K562 (cell line): Measurements from ENCODE around the gene CACNB2. TPM values are rescaled to one million over a fixed set of nuclear protein-coding genes. Genes with fewer than 3 reads are reported as not detected.

Experiments
- ATAC-seq: fragments of 200-7000 bp; cut with Tn5 transposase; 3 replicates; pipeline ENCODE4 v1.9.1; 2020; ENCODE audit warnings: moderate library complexity
- BruUV-seq: library from RNA; stranded (reverse); fragments of 400-500 nt; replicated peaks from 2 replicates; lab custom pipeline; 2021; lab: Mats Ljungman, UMichigan
- CTCF ChIA-PET: fragments of 300-600 bp; formaldehyde crosslinking; extraction: SDS; loops from one replicate; lab custom pipeline; 2021; ENCODE audit warnings: low intra/inter-chr PET ratio; lab: Yijun Ruan, JAX
- POLR2A ChIA-PET: fragments of 300-600, 350-650 bp; sonication (Branson Sonifier 250); formaldehyde crosslinking; extraction: SDS; loops from one replicate; lab custom pipeline; 2021; ENCODE audit warnings: antibody characterized with exemption, inconsistent platforms; lab: Yijun Ruan, JAX
- DNase-seq, 4 experiments: peaks; one replicate each; pipeline versions ENCODE4 v3.0.0 to v3.0.0-alpha.2; 2011 to 2018; ENCODE audit warnings: low spot score in 3 of 4, mixed read lengths in 3 of 4; ENCODE audit errors: extremely low read depth in 1 of 4
- FAIRE-seq: peaks from 2 replicates; lab custom pipeline; 2011; peaks lifted over from hg19 to GRCh38; lab: Jason Lieb, UNC
- H2AFZ ChIP-seq: 2 replicates; pipeline ENCODE4 v1.6.0; 2011; ENCODE audit warnings: low read depth, low read length, control low read depth, inconsistent platforms
- H3K27ac ChIP-seq: fragments of 200-600 bp; 3 replicates; pipeline ENCODE4 v1.8.0; 2011; ENCODE audit warnings: low read depth, mild to moderate bottlenecking, control low read depth, inconsistent platforms, low read length, moderate library complexity, mixed read lengths; ENCODE audit errors: extremely low read depth
- H3K27me3 ChIP-seq, 2 experiments: fragments of 300-600 bp in 1 of 2; 2 replicates in 1 of 2; 3 replicates in 1 of 2; pipeline versions ENCODE4 v1.6.0 to v1.8.0; 2011; ENCODE audit warnings: inconsistent platforms in 2 of 2, low read length in 2 of 2, mild to moderate bottlenecking in 1 of 2, mixed read lengths in 1 of 2, moderate library complexity in 1 of 2; ENCODE audit not compliant: control insufficient read depth in 2 of 2, insufficient read depth in 2 of 2
- H3K36me3 ChIP-seq: fragments of 300-600 bp; 3 replicates; pipeline ENCODE4 v1.8.0; 2011; ENCODE audit warnings: mild to moderate bottlenecking, low read length, inconsistent platforms; ENCODE audit not compliant: control insufficient read depth, insufficient read depth
- H3K4me1 ChIP-seq, 2 experiments: fragments of 200-600 bp in 1 of 2; replicated peaks in 1 of 2; 2 replicates in 1 of 2; 3 replicates in 1 of 2; pipeline versions ENCODE4 v1.5.1 to v1.8.0; 2011; ENCODE audit warnings: inconsistent platforms in 2 of 2, low read length in 2 of 2, mild to moderate bottlenecking in 1 of 2, mixed read lengths in 1 of 2, moderate library complexity in 1 of 2; ENCODE audit not compliant: control insufficient read depth in 2 of 2, insufficient read depth in 2 of 2
- H3K4me2 ChIP-seq: 2 replicates; pipeline ENCODE4 v1.6.1; 2011; ENCODE audit warnings: low read length, control low read depth, inconsistent platforms, mixed read lengths; ENCODE audit not compliant: insufficient read depth
- H3K4me3 ChIP-seq: fragments of 200-600 bp; sonication (generic), shearing (Covaris generic); 2 replicates; pipeline ENCODE4 v1.5.1; 2016; ENCODE audit warnings: control low read depth, inconsistent platforms
- H3K79me2 ChIP-seq: fragments of 200-600 bp; 3 replicates; pipeline ENCODE4 v1.8.0; 2011; ENCODE audit warnings: low read length, inconsistent platforms; ENCODE audit not compliant: control insufficient read depth, insufficient read depth
- H3K9ac ChIP-seq, 2 experiments: 2 replicates each; pipeline versions ENCODE4 v1.6.0 to v1.6.1; 2011; ENCODE audit warnings: low read depth in 2 of 2, low read length in 2 of 2, control low read depth in 1 of 2, inconsistent platforms in 1 of 2, mild to moderate bottlenecking in 1 of 2, mixed read lengths in 1 of 2; ENCODE audit not compliant: insufficient read depth in 1 of 2
- H3K9me1 ChIP-seq: one replicate; pipeline ENCODE4 v1.6.0; 2011; ENCODE audit warnings: inconsistent platforms, mild to moderate bottlenecking, low read length, moderate library complexity; ENCODE audit not compliant: control insufficient read depth, insufficient read depth
- H3K9me3 ChIP-seq: replicated peaks from 2 replicates; pipeline ENCODE4 v1.5.1; 2011; ENCODE audit warnings: low read depth, low read length, inconsistent platforms; ENCODE audit not compliant: control insufficient read depth, insufficient read depth
- H4K20me1 ChIP-seq: replicated peaks from 2 replicates; pipeline ENCODE4 v1.6.1; 2011; ENCODE audit warnings: low read length, inconsistent platforms, mixed read lengths; ENCODE audit not compliant: control insufficient read depth, insufficient read depth
- ETV5 ChIP-seq: sonication (generic); formaldehyde crosslinking; IDR thresholded peaks from 2 replicates; pipeline ENCODE4 v1.4.0; 2020; ENCODE audit warnings: low read depth, mild to moderate bottlenecking, missing genetic modification reagents
- FOXA3 ChIP-seq, 2 experiments: fragments of 450-650 bp in 1 of 2; sonication (generic) in 1 of 2; formaldehyde crosslinking; IDR thresholded peaks in 1 of 2; conservative IDR thresholded peaks in 1 of 2; 2 replicates each; pipeline versions ENCODE4 v1.4.0 to v1.8.0; 2020 to 2022; ENCODE audit warnings: mild to moderate bottlenecking in 2 of 2, missing genetic modification reagents in 1 of 2
- NCOA1 ChIP-seq: fragments of 450-650 bp; IDR thresholded peaks from 2 replicates; pipeline ENCODE4 v1.6.1; 2016; ENCODE audit warnings: low read depth
- NCOA4 ChIP-seq: fragments of 450-650 bp; IDR thresholded peaks from 2 replicates; pipeline ENCODE4 v1.6.1; 2018; ENCODE audit warnings: mild to moderate bottlenecking; ENCODE audit not compliant: partially characterized antibody
- NELFE ChIP-seq: IDR thresholded peaks from 2 replicates; pipeline ENCODE4 v1.6.1; 2011; ENCODE audit warnings: mild to moderate bottlenecking; ENCODE audit not compliant: insufficient read depth, insufficient read length
- NR3C1 ChIP-seq: sonication (generic); formaldehyde crosslinking; IDR thresholded peaks from 2 replicates; pipeline ENCODE4 v1.8.1; 2022; ENCODE audit warnings: missing genetic modification reagents
- SFPQ ChIP-seq: fragments of 200-400 bp; formaldehyde crosslinking; IDR thresholded peaks from 2 replicates; pipeline ENCODE4 v1.6.1; 2017; ENCODE audit warnings: mild to moderate bottlenecking, low read depth, low read length, moderate library complexity
- STAT5B ChIP-seq: fragments of 250-450 bp; sonication (Bioruptor Pico); IDR thresholded peaks from 2 replicates; pipeline ENCODE4 v1.8.0; 2021; ENCODE audit warnings: mild to moderate bottlenecking, inconsistent platforms
- ZNF224 ChIP-seq: sonication (generic); formaldehyde crosslinking; IDR thresholded peaks from 2 replicates; pipeline ENCODE4 v1.8.0; 2022; ENCODE audit warnings: mild to moderate bottlenecking, missing genetic modification reagents
- ZNF239 ChIP-seq: fragments of 250-450 bp; sonication (Bioruptor Pico); IDR thresholded peaks from 2 replicates; pipeline ENCODE4 v1.4.0; 2020; ENCODE audit warnings: mild to moderate bottlenecking
- ZNF592 ChIP-seq: fragments of 450-650 bp; IDR thresholded peaks from 2 replicates; pipeline ENCODE4 v1.6.1; 2017; ENCODE audit warnings: antibody characterized with exemption, mild to moderate bottlenecking
- WGBS: fragments of 100-300 bp; shearing (Covaris generic); methylation state at CpG from one replicate; pipeline ENCODE4 v1.1.6; 2016; ENCODE audit warnings: low coverage, mixed read lengths; ENCODE audit not compliant: insufficient coverage; ENCODE audit errors: missing lambda C conversion rate; 5-methylcytosine and 5-hydroxymethylcytosine counted together
- in situ Hi-C: fragments of 300-500 bp; cut with MboI; formaldehyde crosslinking; loops from 4 replicates; pipeline ENCODE4 v1.15.0; 2018; ENCODE audit warnings: inconsistent platforms, mixed read lengths
- intact Hi-C: fragments of 100-400 bp; cut with micrococcal nuclease; formaldehyde crosslinking; loops from 2 replicates; pipeline ENCODE4 v1.14.2; 2022
- polyA plus RNA-seq, 8 experiments: library from polyadenylated mRNA; depleted of rRNA in 4 of 8; stranded (reverse) in 5 of 8; unstranded in 3 of 8; fragments of >200 nt; fragmentation: Nextera tagmentation in 2 of 8; fragmentation: Illumina TruSeq in 1 of 8; extraction: Ambion mirVana in 2 of 8; extraction: Trizol in 1 of 8; gene quantifications; 2 replicates each; pipeline versions ENCODE4 v1.2.1 to v1.2.3, GENCODE V29; 2011 to 2014; ENCODE audit warnings: inconsistent platforms in 1 of 8, missing spikeins in 1 of 8
- total RNA-seq, 7 experiments: library from RNA; depleted of rRNA in 6 of 7; stranded (reverse); fragments of >200 nt in 6 of 7; fragmentation: Illumina TruSeq in 2 of 7; extraction: Trizol in 2 of 7; gene quantifications; 2 replicates each; pipeline versions ENCODE4 v1.2.1 to v1.2.3, GENCODE V29; 2011 to 2021; ENCODE audit warnings: low replicate concordance in 1 of 7

CACNB2 gene
- total and polyA plus RNA-seq, 9 of the 15 experiments (the other 6 are each of a cell fraction or from before 2014, with no cell fraction given): 1.8 to 2.2 TPM; not detected in 7

GRCh38 chr10:18456984-18457383 lies 316.8 kb downstream of the CACNB2 start:
- no peak overlapping the region for H3K4me3 ChIP-seq
- no peaks in the 10 kb centered on the region for H3K79me2 ChIP-seq
- H4K20me1 ChIP-seq: no peaks in the 10 kb centered on the region
- in situ Hi-C loops: no loop called here
- H3K9me3 ChIP-seq: no peaks in the 10 kb centered on the region
- DNase-seq (no peak), ATAC-seq (no peak), FAIRE-seq (no peak)
- no peaks in the 10 kb centered on the region for H3K36me3 ChIP-seq
- no peaks in the 10 kb centered on the region for H3K4me1 ChIP-seq
- H2AFZ ChIP-seq: no peak overlapping the region
- WGBS: 0% methylated on average over 3 of the region's 3 CpGs
- TF ChIP-seq SFPQ: no peak
- TF ChIP-seq NCOA1: no peak
- TF ChIP-seq NR3C1: no peak
- no peak for TF ChIP-seq STAT5B (CRISPR knock-in tag)
- TF ChIP-seq FOXA3 (CRISPR knock-in tag; conservative IDR thresholded peaks at IDR 0.05 in 1 of 2, IDR thresholded peaks at IDR 0.05 in 1 of 2): no peak
- TF ChIP-seq ZNF239 (CRISPR knock-in tag): no peak
- TF ChIP-seq ETV5 (CRISPR knock-in tag): no peak
- no peak for TF ChIP-seq NELFE
- no peak for TF ChIP-seq ZNF224 (CRISPR knock-in tag)
- no peak for TF ChIP-seq ZNF592
- no peak for TF ChIP-seq NCOA4
- ChIA-PET CTCF (no interaction called here), POLR2A (no interaction called here)
- no TSS peak for BruUV-seq
- no peaks in the 10 kb centered on the region for H3K27me3 ChIP-seq
- H3K4me2 ChIP-seq: no peak overlapping the region
- H3K9ac ChIP-seq: no peak overlapping the region
- intact Hi-C loops: no loop called here
- no peaks in the 10 kb centered on the region for H3K9me1 ChIP-seq
- no peak overlapping the region for H3K27ac ChIP-seq
